Measurements from ENCODE around the gene BCL7C. TPM values are rescaled to one million over a fixed set of nuclear protein-coding genes. Genes with fewer than 3 reads are reported as not detected.
A peak's percentile ranks its signal among the peaks of the same experiment; 100 is the strongest.

Gene BCL7C
- polyA plus RNA-seq, 2 of the 4 experiments (the other 2 are of a cell fraction): 10.8 to 12.9 TPM

- ChIA-PET POLR2A (interaction anchor here (0.6 kb wide), 1 partner anchor 186 kb away, joined by 3 read pairs; no protein-coding TSS in a partner anchor), CTCF (interaction anchor here (0.8 to 2.6 kb wide), 2 partner anchors 40 to 70 kb away, joined by 3 to 6 read pairs; no protein-coding TSS in a partner anchor)
- H3K9me3 ChIP-seq: no peaks in the 10 kb centered on the region
- DNase-seq (ENCODE audit: low read depth in 1 of 2, low spot score in 1 of 2): no peak
- TF ChIP-seq USF2 (IDR thresholded peaks at IDR 0.05) (no peak), GATA3 (IDR thresholded peaks at IDR 0.05; ENCODE audit: borderline replicate concordance) (no peak), CEBPB (IDR thresholded peaks at IDR 0.05) (no peak), TFCP2L1 (CRISPR knock-in tag; IDR thresholded peaks at IDR 0.05) (no peak), POLR2A (IDR thresholded peaks at IDR 0.05; ENCODE audit: low read length) (no peak), MYC (IDR thresholded peaks at IDR 0.05; ENCODE audit: borderline replicate concordance, low read length) (no peak), EHF (CRISPR knock-in tag; IDR thresholded peaks at IDR 0.05) (no peak), MAZ (IDR thresholded peaks at IDR 0.05; ENCODE audit: borderline replicate concordance, low read depth, low read length) (no peak), CHD2 (IDR thresholded peaks at IDR 0.05; ENCODE audit: low read length, partially characterized antibody) (no peak), HOXA7 (CRISPR knock-in tag; IDR thresholded peaks at IDR 0.05) (no peak), FOSL2 (IDR thresholded peaks at IDR 0.05) (no peak), FOSL2 (CRISPR knock-in tag; IDR thresholded peaks at IDR 0.05) (no peak), HOXB13 (CRISPR knock-in tag; IDR thresholded peaks at IDR 0.05; ENCODE audit: low read depth) (no peak), RFX5 (IDR thresholded peaks at IDR 0.05) (no peak), FOSB (CRISPR knock-in tag; IDR thresholded peaks at IDR 0.05) (no peak), POLR2AphosphoS2 (conservative IDR thresholded peaks at IDR 0.05; ENCODE audit: low read length) (no peak)
- TF ChIP-seq, protein P1, sequence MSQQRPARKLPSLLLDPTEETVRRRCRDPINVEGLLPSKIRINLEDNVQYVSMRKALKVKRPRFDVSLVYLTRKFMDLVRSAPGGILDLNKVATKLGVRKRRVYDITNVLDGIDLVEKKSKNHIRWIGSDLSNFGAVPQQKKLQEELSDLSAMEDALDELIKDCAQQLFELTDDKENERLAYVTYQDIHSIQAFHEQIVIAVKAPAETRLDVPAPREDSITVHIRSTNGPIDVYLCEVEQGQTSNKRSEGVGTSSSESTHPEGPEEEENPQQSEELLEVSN (IDR thresholded peaks at IDR 0.05; ENCODE audit: borderline replicate concordance, low read depth): no peak
- H3K4me1 ChIP-seq: no peaks in the 10 kb centered on the region
- WGBS (ENCODE audit: missing lambda C conversion rate): 80% methylated on average over 3 of the region's 3 CpGs
- no peak for ATAC-seq
- H3K27ac ChIP-seq: no peak overlapping the region
- FAIRE-seq: no peak
- no peak overlapping the region for H3K4me2 ChIP-seq
- H3K4me3 ChIP-seq: no peak overlapping the region
These were observed 9.1 kb downstream of the BCL7C start for GRCh38 chr16:30884760-30885159.

GRCh38 chr16:30882429-30883310, 11.2 kb downstream of the BCL7C start:
- Histone ChIP-seq H3K4me1 (no peaks in the 10 kb centered on the region), H3K4me2 (no peak overlapping the region), H3K9me3 (no peaks in the 10 kb centered on the region), H3K27ac (no peak overlapping the region), H3K4me3 (no peak overlapping the region)
- ATAC-seq (peak in 1 of 2 experiments; percentile 54; a peak in 2 of 6 replicates), FAIRE-seq (no peak), DNase-seq (ENCODE audit: low read depth in 1 of 2, low spot score in 1 of 2) (no peak)
- 85% methylated on average over 4 of the region's 4 CpGs for WGBS (ENCODE audit: missing lambda C conversion rate)
- CTCF ChIA-PET: interaction anchor here (0.7 to 0.9 kb wide), 2 partner anchors 18 to 68 kb away, joined by 3 read pairs; no protein-coding TSS in a partner anchor
- POLR2A ChIA-PET: interaction anchor here (1.4 kb wide), 1 partner anchor 68 kb away, joined by 4 read pairs; no protein-coding TSS in a partner anchor
- TF ChIP-seq ZSCAN20 (CRISPR knock-in tag; IDR thresholded peaks at IDR 0.05) (no peak), SREBF2 (IDR thresholded peaks at IDR 0.05) (no peak), ATOH8 (CRISPR knock-in tag; IDR thresholded peaks at IDR 0.05; ENCODE audit: low read depth) (no peak), POLR2AphosphoS2 (conservative IDR thresholded peaks at IDR 0.05; ENCODE audit: low read length) (no peak), RCOR1 (IDR thresholded peaks at IDR 0.05; ENCODE audit: low read depth, low read length) (no peak), ZFP36 (IDR thresholded peaks at IDR 0.05; ENCODE audit: borderline replicate concordance, partially characterized antibody) (no peak), TP53 (CRISPR knock-in tag; IDR thresholded peaks at IDR 0.05) (no peak), EP300 (IDR thresholded peaks at IDR 0.05) (no peak), FOSL2 (IDR thresholded peaks at IDR 0.05) (no peak), FOSL2 (CRISPR knock-in tag; IDR thresholded peaks at IDR 0.05) (no peak), CTCF (IDR thresholded peaks at IDR 0.05) (no peak), MYC (IDR thresholded peaks at IDR 0.05; ENCODE audit: borderline replicate concordance, low read length) (no peak), TFCP2L1 (CRISPR knock-in tag; IDR thresholded peaks at IDR 0.05) (no peak)
- TF ChIP-seq, protein P2, sequence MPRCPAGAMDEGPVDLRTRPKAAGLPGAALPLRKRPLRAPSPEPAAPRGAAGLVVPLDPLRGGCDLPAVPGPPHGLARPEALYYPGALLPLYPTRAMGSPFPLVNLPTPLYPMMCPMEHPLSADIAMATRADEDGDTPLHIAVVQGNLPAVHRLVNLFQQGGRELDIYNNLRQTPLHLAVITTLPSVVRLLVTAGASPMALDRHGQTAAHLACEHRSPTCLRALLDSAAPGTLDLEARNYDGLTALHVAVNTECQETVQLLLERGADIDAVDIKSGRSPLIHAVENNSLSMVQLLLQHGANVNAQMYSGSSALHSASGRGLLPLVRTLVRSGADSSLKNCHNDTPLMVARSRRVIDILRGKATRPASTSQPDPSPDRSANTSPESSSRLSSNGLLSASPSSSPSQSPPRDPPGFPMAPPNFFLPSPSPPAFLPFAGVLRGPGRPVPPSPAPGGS (IDR thresholded peaks at IDR 0.05): no peak
- TF ChIP-seq, protein P3, sequence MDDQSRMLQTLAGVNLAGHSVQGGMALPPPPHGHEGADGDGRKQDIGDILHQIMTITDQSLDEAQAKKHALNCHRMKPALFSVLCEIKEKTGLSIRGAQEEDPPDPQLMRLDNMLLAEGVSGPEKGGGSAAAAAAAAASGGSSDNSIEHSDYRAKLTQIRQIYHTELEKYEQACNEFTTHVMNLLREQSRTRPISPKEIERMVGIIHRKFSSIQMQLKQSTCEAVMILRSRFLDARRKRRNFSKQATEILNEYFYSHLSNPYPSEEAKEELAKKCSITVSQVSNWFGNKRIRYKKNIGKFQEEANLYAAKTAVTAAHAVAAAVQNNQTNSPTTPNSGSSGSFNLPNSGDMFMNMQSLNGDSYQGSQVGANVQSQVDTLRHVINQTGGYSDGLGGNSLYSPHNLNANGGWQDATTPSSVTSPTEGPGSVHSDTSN (IDR thresholded peaks at IDR 0.05): no peak
- TF ChIP-seq, protein P1 (IDR thresholded peaks at IDR 0.05; ENCODE audit: borderline replicate concordance, low read depth): no peak
- TF ChIP-seq, protein P4, sequence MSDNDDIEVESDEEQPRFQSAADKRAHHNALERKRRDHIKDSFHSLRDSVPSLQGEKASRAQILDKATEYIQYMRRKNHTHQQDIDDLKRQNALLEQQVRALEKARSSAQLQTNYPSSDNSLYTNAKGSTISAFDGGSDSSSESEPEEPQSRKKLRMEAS (IDR thresholded peaks at IDR 0.05): no peak

Measured in A549 (cell line).